Measurements from ENCODE around the gene SLC38A3. TPM values are rescaled to one million over a fixed set of nuclear protein-coding genes. Genes with fewer than 3 reads are reported as not detected.

SLC38A3 gene
- total RNA-seq, 2 donors from 2014 or later, result 0.28 TPM; not detected in 1

DNA sequence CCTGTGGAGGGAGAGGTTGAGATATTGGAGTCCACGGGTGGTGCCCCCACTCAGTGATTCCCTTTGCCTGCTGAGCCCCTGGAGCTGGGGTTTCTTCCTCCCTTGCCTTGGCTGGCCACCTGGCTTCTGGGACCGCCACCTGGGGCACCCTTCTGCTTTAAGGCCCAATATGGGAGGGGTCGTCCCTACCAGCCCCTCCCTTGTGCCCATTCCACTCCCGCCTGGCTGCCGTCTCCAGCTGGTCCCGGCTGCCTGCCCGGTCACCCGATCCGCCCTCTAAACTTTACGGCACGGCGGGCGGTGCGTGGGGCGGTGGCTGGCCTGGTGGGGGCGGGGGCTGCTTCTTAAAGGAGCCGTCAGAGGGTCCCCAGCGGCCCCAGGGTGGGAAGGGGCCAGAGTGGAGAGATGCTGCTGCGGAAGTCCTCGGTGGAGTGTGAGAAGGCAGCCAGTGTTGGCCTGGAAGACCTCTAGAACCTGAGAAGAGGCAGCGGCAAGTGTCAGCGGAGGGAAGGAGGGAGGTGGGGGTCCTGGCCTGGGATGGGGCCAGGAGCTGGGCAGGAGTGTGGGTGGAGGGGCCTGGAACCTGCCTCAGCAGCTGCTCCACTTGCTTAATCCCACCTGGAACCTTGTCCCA, 62.3 kb downstream of the SLC38A3 start:
- ATAC-seq (ENCODE audit: insufficient number of reproducible peaks, low FRiP score, low read depth) (no peak), DNase-seq (ENCODE audit: low spot score) (no peak)
- H3K4me1 ChIP-seq (ENCODE audit: control insufficient read depth in 1 of 2, low read depth in 2 of 2), result peaks cover 33 to 83% of the 10 kb centered on the region in 2 donors
- peak overlapping the region; percentile 98 for H3K27ac ChIP-seq
- peak overlapping the region; percentile 71 for H3K4me3 ChIP-seq
- no peaks in the 10 kb centered on the region for H3K27me3 ChIP-seq (replicated peaks; ENCODE audit: insufficient read depth)
- H3K9me3 ChIP-seq, result no peaks in the 10 kb centered on the region
- TF ChIP-seq, protein P1, sequence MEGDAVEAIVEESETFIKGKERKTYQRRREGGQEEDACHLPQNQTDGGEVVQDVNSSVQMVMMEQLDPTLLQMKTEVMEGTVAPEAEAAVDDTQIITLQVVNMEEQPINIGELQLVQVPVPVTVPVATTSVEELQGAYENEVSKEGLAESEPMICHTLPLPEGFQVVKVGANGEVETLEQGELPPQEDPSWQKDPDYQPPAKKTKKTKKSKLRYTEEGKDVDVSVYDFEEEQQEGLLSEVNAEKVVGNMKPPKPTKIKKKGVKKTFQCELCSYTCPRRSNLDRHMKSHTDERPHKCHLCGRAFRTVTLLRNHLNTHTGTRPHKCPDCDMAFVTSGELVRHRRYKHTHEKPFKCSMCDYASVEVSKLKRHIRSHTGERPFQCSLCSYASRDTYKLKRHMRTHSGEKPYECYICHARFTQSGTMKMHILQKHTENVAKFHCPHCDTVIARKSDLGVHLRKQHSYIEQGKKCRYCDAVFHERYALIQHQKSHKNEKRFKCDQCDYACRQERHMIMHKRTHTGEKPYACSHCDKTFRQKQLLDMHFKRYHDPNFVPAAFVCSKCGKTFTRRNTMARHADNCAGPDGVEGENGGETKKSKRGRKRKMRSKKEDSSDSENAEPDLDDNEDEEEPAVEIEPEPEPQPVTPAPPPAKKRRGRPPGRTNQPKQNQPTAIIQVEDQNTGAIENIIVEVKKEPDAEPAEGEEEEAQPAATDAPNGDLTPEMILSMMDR (IDR thresholded peaks at IDR 0.05), result no peak
- H3K36me3 ChIP-seq, result no peaks in the 10 kb centered on the region

DNA sequence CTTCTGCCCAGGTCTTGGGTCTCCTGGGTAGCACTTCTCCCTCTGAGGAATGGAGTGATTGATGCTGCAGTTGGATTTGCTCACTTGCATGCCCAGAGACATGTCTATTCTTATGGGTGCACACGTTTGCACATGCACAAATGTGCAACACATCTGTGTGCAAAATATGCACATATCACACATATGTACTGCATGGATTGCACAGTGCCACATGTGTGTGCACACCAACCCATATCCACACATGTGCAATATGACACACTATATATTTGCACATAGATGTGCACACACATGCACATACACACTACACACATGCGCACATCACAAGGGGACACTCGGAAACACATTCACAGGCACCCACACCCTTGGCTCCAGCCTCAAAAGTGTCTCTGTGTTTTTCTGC, 63.2 kb downstream of the SLC38A3 start:
- no peaks in the 10 kb centered on the region for H3K36me3 ChIP-seq
- H3K4me3 ChIP-seq, result peak overlapping the region; percentile 71
- DNase-seq (ENCODE audit: low spot score) (no peak), ATAC-seq (ENCODE audit: insufficient number of reproducible peaks, low FRiP score, low read depth) (no peak)
- peak overlapping the region; percentile 98 for H3K27ac ChIP-seq
- H3K4me1 ChIP-seq (ENCODE audit: control insufficient read depth in 1 of 2, low read depth in 2 of 2), result peaks cover 33 to 78% of the 10 kb centered on the region in 2 donors
- TF ChIP-seq, protein P1 (IDR thresholded peaks at IDR 0.05), result no peak
- H3K9me3 ChIP-seq, result no peaks in the 10 kb centered on the region
- no peaks in the 10 kb centered on the region for H3K27me3 ChIP-seq (replicated peaks; ENCODE audit: insufficient read depth)

DNA sequence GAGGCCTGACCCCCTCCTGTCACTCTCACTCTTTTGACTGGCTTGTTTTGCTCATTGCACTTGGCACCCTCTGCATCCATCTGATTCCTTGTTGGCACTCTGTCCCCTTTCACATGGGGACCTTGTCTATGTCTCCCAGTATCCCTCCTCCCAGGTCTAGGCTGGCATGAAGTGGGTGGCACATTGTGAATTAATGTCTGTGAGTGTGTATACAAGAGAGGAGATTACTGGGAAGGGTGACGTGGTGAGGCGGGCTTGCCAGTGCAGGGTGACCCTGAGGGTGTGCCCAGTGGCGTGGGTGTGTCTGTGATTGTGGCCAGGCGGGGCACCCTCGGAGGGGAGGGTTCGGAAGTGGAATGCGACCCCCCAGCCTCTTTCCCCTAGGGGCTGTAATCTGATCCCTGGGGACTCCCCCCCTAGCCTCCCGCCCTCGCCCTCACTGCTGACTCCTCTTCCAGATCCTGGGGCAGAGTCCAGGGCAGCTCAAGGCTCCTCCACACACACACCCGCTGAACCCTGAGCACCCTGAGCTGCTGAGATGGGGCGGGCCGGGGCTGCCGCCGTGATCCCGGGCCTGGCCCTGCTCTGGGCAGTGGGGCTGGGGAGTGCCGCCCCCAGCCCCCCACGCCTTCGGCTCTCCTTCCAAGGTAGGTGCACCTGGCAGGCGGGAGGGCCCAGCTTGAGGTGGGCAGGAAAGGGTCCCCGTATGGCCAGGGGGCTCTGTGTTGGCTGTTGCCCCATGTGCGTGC, 63.8 kb downstream of the SLC38A3 start, which contains the start of gene SEMA3B:
SEMA3B (plus strand) TSS at position 445 of the 749 bp plus-strand sequence; CDS start at position 539, 94 bp downstream.
- H3K4me1 ChIP-seq (ENCODE audit: control insufficient read depth in 1 of 2, low read depth in 2 of 2), result peaks cover 30 to 74% of the 10 kb centered on the region in 2 donors
- DNase-seq (ENCODE audit: low spot score) (peak; percentile 76), ATAC-seq (ENCODE audit: insufficient number of reproducible peaks, low FRiP score, low read depth) (peak; percentile 29)
- H3K4me3 ChIP-seq, result peak within 1 kb of the TSS; percentile 71
- H3K36me3 ChIP-seq, result no peaks in the 10 kb centered on the region
- TF ChIP-seq, protein P1 (IDR thresholded peaks at IDR 0.05), result no peak
- H3K27me3 ChIP-seq (replicated peaks; ENCODE audit: insufficient read depth), result no peaks in the 10 kb centered on the region
- H3K27ac ChIP-seq, result peak within 1 kb of the TSS; percentile 98
- no peaks in the 10 kb centered on the region for H3K9me3 ChIP-seq

DNA sequence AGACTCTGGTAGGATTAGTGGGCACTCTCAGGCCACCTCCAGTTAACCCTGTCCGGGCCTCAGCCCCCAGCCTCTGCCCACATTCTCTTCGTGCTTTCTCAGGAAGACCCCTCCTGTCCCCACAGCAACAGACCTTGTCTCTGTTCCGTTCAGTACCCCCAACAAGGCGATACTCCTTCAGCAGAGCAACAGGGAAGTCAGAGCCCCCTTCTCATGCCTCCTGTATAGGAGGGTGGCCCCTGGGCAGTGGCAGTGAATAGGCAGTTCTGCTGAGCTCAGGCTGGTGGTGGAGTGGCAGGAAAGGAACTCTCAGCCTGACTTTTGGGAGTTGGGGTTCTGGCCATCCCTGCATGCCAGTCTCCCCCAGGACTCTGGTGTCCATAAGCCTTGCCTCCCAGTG, 64.4 kb downstream of the SLC38A3 start:
- H3K4me1 ChIP-seq (ENCODE audit: control insufficient read depth in 1 of 2, low read depth in 2 of 2), result peaks cover 25 to 69% of the 10 kb centered on the region in 2 donors
- peak overlapping the region; percentile 87 to 98 for H3K27ac ChIP-seq
- peak overlapping the region; percentile 71 for H3K4me3 ChIP-seq
- no peaks in the 10 kb centered on the region for H3K27me3 ChIP-seq (replicated peaks; ENCODE audit: insufficient read depth)
- DNase-seq (ENCODE audit: low spot score) (no peak), ATAC-seq (ENCODE audit: insufficient number of reproducible peaks, low FRiP score, low read depth) (no peak)
- no peaks in the 10 kb centered on the region for H3K9me3 ChIP-seq
- H3K36me3 ChIP-seq, result no peaks in the 10 kb centered on the region
- TF ChIP-seq, protein P1 (IDR thresholded peaks at IDR 0.05), result no peak

DNA sequence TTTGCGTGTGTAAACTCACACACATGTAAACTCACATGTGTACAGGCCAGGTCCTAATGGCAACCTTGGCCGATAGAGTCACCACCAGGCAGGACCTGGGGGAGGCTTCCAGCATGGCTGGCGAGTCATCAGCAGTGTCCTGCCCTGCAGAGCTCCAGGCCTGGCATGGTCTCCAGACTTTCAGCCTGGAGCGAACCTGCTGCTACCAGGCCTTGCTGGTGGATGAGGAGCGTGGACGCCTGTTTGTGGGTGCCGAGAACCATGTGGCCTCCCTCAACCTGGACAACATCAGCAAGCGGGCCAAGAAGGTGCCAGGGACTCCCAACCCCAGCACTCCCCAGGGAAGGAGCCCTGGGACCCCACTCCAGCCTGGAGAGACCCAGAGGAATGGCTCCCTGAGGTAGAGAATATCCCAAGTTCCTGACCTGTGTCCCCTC, 64.9 kb downstream of the SLC38A3 start:
- TF ChIP-seq, protein P1 (IDR thresholded peaks at IDR 0.05), result no peak
- DNase-seq (ENCODE audit: low spot score) (no peak), ATAC-seq (ENCODE audit: insufficient number of reproducible peaks, low FRiP score, low read depth) (no peak)
- no peaks in the 10 kb centered on the region for H3K36me3 ChIP-seq
- H3K9me3 ChIP-seq, result no peaks in the 10 kb centered on the region
- H3K4me1 ChIP-seq (ENCODE audit: control insufficient read depth in 1 of 2, low read depth in 2 of 2), result peaks cover 24 to 63% of the 10 kb centered on the region in 2 donors
- peak overlapping the region in 1 of 2 donors; percentile 98 for H3K27ac ChIP-seq
- H3K27me3 ChIP-seq (replicated peaks; ENCODE audit: insufficient read depth), result no peaks in the 10 kb centered on the region
- no peak overlapping the region for H3K4me3 ChIP-seq

Measured in thoracic aorta (tissue), 2 donors.